Spleen (tissue), 7 donors: ENCODE data around the gene SLC5A4.

Experiments used
- CTCF ChIP-seq, 11 experiments: fragments of 200-600 bp in 7 of 11; fragments of 450-650 bp in 4 of 11; sonication (generic) in 4 of 11; IDR thresholded peaks in 8 of 11; conservative IDR thresholded peaks in 3 of 11; 1 replicate in 7 of 11; 2 replicates in 4 of 11; pipeline versions ENCODE4 v1.4.0 to v1.8.0; 2016 to 2021; ENCODE audit warnings: antibody characterized with exemption in 11 of 11, inconsistent platforms in 4 of 11, mild to moderate bottlenecking in 1 of 11
- POLR2A ChIP-seq, 3 donors: fragments of 450-650 bp; IDR thresholded peaks; one replicate each; pipeline ENCODE4 v1.5.1; 2017; ENCODE audit warnings: antibody characterized with exemption in 3 of 3, mild to moderate bottlenecking in 1 of 3
- POLR2AphosphoS5 ChIP-seq, 3 donors: sonication (generic); formaldehyde crosslinking; IDR thresholded peaks; one replicate each; pipeline ENCODE4 v1.5.1; 2017; ENCODE audit warnings: antibody characterized with exemption in 3 of 3
- donor health status: DM: no; HTN: no; CAD: no; lungs with moderate emphysema.
- donor health status: DM: no; HTN: no; CAD: no.
- donor health status: DM: no; HTN: no; CAD: no.

DNA sequence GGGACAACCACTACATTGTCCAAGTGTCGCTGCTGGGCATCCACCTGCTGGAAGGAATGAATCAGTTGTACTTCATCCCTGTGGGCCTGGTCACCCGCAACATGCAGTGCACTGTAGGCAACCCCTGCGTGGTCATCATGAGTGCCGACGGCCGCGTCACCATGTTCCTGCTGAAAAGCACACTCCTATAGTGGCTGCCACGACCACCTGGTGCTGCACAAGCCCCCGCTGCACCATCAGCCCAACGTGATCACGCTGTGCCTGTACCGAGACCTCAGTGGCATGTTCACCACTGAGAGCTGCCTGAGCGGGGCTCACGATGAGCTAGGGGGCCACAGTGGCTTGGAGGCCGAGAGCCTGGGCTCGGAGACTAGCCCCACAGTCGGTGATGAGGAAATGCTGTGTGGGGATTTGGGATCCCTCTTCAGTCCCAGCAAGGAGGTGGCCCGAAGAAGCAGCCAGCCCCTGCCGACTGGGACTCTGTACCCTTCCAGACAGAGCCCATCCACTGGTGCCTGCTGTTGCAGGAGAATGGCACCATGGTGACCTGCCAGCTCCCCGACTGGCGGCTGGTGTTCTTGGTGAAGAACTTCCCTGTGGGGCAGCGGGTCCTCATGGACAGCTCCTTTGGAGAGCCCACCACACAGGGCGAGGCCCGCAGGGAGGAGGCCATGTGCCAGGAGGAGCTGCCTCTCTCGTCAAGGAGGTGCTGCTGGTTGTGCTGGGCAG, 15.7 kb upstream of the SLC5A4 start:
- TF ChIP-seq CTCF (IDR thresholded peaks at IDR 0.05 in 8 of 11, conservative IDR thresholded peaks at IDR 0.05 in 3 of 11) (no peak), POLR2AphosphoS5 (IDR thresholded peaks at IDR 0.05) (no peak), POLR2A (IDR thresholded peaks at IDR 0.05) (no peak)
